ENCODE measurements around the gene LGR5. TPM values are rescaled to one million over a fixed set of nuclear protein-coding genes. Genes with fewer than 3 reads are reported as not detected.

LGR5 gene
- total RNA-seq, 1 donor from 2014 or later: not detected

DNA sequence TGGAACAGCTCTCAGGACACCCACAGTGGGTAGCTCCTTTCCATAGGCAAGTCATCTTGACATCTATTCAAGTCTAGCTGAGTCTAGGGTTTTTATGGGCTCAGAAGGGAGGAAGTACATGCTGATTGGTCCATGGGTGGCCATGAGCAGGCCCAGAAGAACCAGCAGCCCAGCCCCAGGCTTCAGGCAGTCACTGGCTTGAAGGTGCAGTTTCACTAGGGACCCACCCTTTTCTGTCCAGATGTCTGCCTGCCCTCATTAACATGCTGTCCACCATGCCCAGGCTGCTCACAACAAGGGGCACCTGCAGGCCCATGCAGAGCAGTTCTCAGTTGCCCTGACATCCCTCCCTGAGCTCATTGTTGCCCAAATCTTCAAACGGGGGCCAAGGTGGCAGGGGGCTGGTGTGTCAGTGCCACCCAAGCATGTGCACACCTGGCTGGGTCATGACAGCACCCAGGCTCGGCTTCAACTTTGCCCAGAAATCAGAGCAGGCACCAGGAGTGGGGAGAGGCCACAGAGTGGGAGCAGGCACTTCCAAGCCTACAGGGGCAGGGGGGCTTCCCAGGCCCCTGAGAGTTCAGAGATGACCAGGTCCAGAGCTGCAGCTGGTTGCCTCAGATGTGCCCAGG lies 18.7 kb upstream of the LGR5 start:
- DNase-seq (ENCODE audit: low read depth): no peak
- TF ChIP-seq, protein P1, sequence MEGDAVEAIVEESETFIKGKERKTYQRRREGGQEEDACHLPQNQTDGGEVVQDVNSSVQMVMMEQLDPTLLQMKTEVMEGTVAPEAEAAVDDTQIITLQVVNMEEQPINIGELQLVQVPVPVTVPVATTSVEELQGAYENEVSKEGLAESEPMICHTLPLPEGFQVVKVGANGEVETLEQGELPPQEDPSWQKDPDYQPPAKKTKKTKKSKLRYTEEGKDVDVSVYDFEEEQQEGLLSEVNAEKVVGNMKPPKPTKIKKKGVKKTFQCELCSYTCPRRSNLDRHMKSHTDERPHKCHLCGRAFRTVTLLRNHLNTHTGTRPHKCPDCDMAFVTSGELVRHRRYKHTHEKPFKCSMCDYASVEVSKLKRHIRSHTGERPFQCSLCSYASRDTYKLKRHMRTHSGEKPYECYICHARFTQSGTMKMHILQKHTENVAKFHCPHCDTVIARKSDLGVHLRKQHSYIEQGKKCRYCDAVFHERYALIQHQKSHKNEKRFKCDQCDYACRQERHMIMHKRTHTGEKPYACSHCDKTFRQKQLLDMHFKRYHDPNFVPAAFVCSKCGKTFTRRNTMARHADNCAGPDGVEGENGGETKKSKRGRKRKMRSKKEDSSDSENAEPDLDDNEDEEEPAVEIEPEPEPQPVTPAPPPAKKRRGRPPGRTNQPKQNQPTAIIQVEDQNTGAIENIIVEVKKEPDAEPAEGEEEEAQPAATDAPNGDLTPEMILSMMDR (conservative IDR thresholded peaks at IDR 0.05; ENCODE audit: low read depth, low read length): no peak
- H3K4me3 ChIP-seq (ENCODE audit: low read depth, low read length): no peak overlapping the region

GRCh38 chr12:71425568-71426299 lies 13.9 kb upstream of the LGR5 start:
- TF ChIP-seq, protein P1 (conservative IDR thresholded peaks at IDR 0.05; ENCODE audit: low read depth, low read length): no peak
- no peak for DNase-seq (ENCODE audit: low read depth)
- no peak overlapping the region for H3K4me3 ChIP-seq (ENCODE audit: low read depth, low read length)

- no peak overlapping the region for H3K4me3 ChIP-seq (ENCODE audit: low read depth, low read length)
- no peak for DNase-seq (ENCODE audit: low read depth)
- TF ChIP-seq, protein P1 (conservative IDR thresholded peaks at IDR 0.05; ENCODE audit: low read depth, low read length): no peak
Measured at GRCh38 chr12:71426300-71427047, 13.1 kb upstream of the LGR5 start.

DNA sequence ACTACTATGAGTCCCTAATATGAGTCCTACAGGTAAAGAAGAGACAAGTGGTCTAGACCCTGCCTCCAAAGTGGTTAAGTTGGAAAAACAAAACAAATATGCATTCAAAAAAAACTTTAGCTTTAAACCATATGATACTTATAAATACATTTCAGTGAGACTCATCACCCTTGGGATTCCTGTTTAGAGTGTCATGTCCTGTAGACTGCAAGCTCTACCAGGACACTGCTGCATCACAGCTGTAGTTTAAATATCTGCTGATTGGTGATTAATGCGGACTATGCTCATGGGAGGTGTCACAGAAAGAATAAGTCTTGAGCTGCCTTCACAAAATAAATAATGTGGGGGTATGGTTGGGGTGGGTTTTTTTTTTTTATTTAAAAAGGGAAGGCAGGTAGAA lies 8.8 kb upstream of the LGR5 start:
- TF ChIP-seq, protein P1 (conservative IDR thresholded peaks at IDR 0.05; ENCODE audit: low read depth, low read length): no peak
- H3K4me3 ChIP-seq (ENCODE audit: low read depth, low read length): no peak overlapping the region
- DNase-seq (ENCODE audit: low read depth): no peak

DNA sequence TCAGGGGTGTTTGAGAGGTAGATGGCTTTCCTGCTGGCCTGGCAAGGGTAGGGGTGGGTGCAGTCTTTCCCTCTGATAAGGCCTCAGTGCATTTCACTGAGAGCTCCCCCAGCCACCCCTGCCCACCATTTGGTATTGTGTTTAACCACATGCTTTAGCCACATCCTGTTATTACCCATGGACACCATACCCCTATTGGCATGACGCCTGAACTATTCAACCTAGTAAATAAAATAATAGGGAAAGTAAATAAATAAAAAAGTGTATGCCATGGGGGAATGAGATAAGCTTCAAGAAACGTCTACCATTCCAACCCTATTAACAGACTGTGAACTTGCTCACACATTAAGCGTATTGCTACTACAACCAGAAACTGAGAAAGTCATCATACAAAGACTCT lies 7.6 kb upstream of the LGR5 start:
- no peak overlapping the region for H3K4me3 ChIP-seq (ENCODE audit: low read depth, low read length)
- DNase-seq (ENCODE audit: low read depth): no peak
- TF ChIP-seq, protein P1 (conservative IDR thresholded peaks at IDR 0.05; ENCODE audit: low read depth, low read length): no peak

- H3K4me3 ChIP-seq (ENCODE audit: low read depth, low read length): no peak overlapping the region
- TF ChIP-seq, protein P1 (conservative IDR thresholded peaks at IDR 0.05; ENCODE audit: low read depth, low read length): no peak
- no peak for DNase-seq (ENCODE audit: low read depth)
Measured at GRCh38 chr12:71432936-71433335, 6.7 kb upstream of the LGR5 start.
